ENCODE data around the gene PPIG. TPM values are rescaled to one million over a fixed set of nuclear protein-coding genes. Genes with fewer than 3 reads are reported as not detected.

The PPIG gene
- total and polyA plus RNA-seq, 2 of the 4 experiments (the other 2 are of a cell fraction): 10.4 to 16.7 TPM

GRCh38 chr2:169644173-169644572, 60.0 kb downstream of the PPIG start:
- ATAC-seq (ENCODE audit: low read depth) (no peak), DNase-seq (no peak)
- H3K56ac ChIP-seq (ENCODE audit: extremely low read depth, insufficient read depth, low read length): no peak overlapping the region
- H4K91ac ChIP-seq (ENCODE audit: insufficient read depth, low read depth, low read length): no peak overlapping the region
- dilution Hi-C loops (cut with HindIII; ENCODE audit: low sequenced_read_pairs, unreplicated experiment) (no loop called here), in situ Hi-C loops (cut with MboI; ENCODE audit: low sequenced_read_pairs) (no loop called here), intact Hi-C loops (cut with micrococcal nuclease) (no loop called here)
- H3K27me3 ChIP-seq (ENCODE audit: control insufficient read depth, insufficient read depth, low read length): no peaks in the 10 kb centered on the region
- H4K20me1 ChIP-seq (ENCODE audit: insufficient read depth, low read length): no peaks in the 10 kb centered on the region
- H2BK20ac ChIP-seq (ENCODE audit: low read depth, low read length): no peak overlapping the region
- ChIA-PET CTCF (no interaction called here), POLR2A (ENCODE audit: unreplicated experiment) (no interaction called here)
- H2AFZ ChIP-seq (replicated peaks; ENCODE audit: low read length, poor library complexity): no peak overlapping the region
- no peaks in the 10 kb centered on the region for H3K79me1 ChIP-seq (ENCODE audit: low read depth in 1 of 2, low read length in 2 of 2)
- H3K18ac ChIP-seq (ENCODE audit: low read depth, low read length): no peak overlapping the region
- H3K36me3 ChIP-seq (ENCODE audit: control insufficient read depth, insufficient read depth, low read length): no peaks in the 10 kb centered on the region
- H3K9me3 ChIP-seq (ENCODE audit: control insufficient read depth, insufficient read depth, low read length): no peaks in the 10 kb centered on the region
- no peak overlapping the region for H4K8ac ChIP-seq (ENCODE audit: low read depth in 2 of 2, low read length in 2 of 2)
- H3K23ac ChIP-seq (ENCODE audit: low read depth, low read length): no peak overlapping the region
- H3K9ac ChIP-seq (ENCODE audit: low read depth, low read length): no peak overlapping the region
- H3K4ac ChIP-seq (ENCODE audit: low read depth, low read length): no peak overlapping the region
- no peak for TF ChIP-seq USF2 (IDR thresholded peaks at IDR 0.05; ENCODE audit: low read depth, low read length)
- TF ChIP-seq MAFK (IDR thresholded peaks at IDR 0.05; ENCODE audit: low read depth, low read length): no peak
- no peak for TF ChIP-seq BHLHE40 (IDR thresholded peaks at IDR 0.05; ENCODE audit: low read depth, low read length)
- no peak for TF ChIP-seq FOS (IDR thresholded peaks at IDR 0.05; ENCODE audit: low read depth, low read length)
- no peak for TF ChIP-seq POLR2A (IDR thresholded peaks at IDR 0.05; ENCODE audit: low read depth, low read length)
- no peak for TF ChIP-seq RCOR1 (IDR thresholded peaks at IDR 0.05; ENCODE audit: insufficient replicate concordance, low read length)
- no peak for TF ChIP-seq SMC3 (IDR thresholded peaks at IDR 0.05; ENCODE audit: low read depth, low read length)
- TF ChIP-seq CHD1 (IDR thresholded peaks at IDR 0.05; ENCODE audit: low read depth, low read length): no peak
- TF ChIP-seq RFX5 (IDR thresholded peaks at IDR 0.05; ENCODE audit: low read depth, low read length): no peak
- no peak for TF ChIP-seq CEBPB (IDR thresholded peaks at IDR 0.05; ENCODE audit: low read depth, low read length)
- TF ChIP-seq MAZ (IDR thresholded peaks at IDR 0.05; ENCODE audit: borderline replicate concordance, low read depth, low read length): no peak
- no peak for TF ChIP-seq ELK1 (IDR thresholded peaks at IDR 0.05; ENCODE audit: borderline replicate concordance, low read depth, low read length)
- no peak for TF ChIP-seq RAD21 (IDR thresholded peaks at IDR 0.05; ENCODE audit: low read length)
- TF ChIP-seq MXI1 (IDR thresholded peaks at IDR 0.05; ENCODE audit: borderline replicate concordance, low read depth, low read length): no peak
- no peak for TF ChIP-seq CTCF (conservative IDR thresholded peaks at IDR 0.05; ENCODE audit: low read depth, low read length)
- no peak for TF ChIP-seq NFE2L2 (IDR thresholded peaks at IDR 0.05; ENCODE audit: low read depth, low read length)
- no peak overlapping the region for H2AK5ac ChIP-seq (ENCODE audit: low read depth, low read length)
- H2BK15ac ChIP-seq (ENCODE audit: low read depth, low read length): no peak overlapping the region
- no peak overlapping the region for H3K14ac ChIP-seq (replicated peaks; ENCODE audit: low read depth, low read length)
- no peak overlapping the region for H2BK120ac ChIP-seq (ENCODE audit: low read depth, low read length)
- no TSS peak for BruUV-seq (replicated peaks)
- no peak overlapping the region for H3K4me3 ChIP-seq (ENCODE audit: insufficient read depth, low read depth, low read length)
- no peak overlapping the region for H4K5ac ChIP-seq (ENCODE audit: low read depth, low read length)
- no peaks in the 10 kb centered on the region for H3K4me1 ChIP-seq (ENCODE audit: control insufficient read depth, insufficient read depth, low read length)
- WGBS, 2 experiments (ENCODE audit: extremely low coverage in 2 of 2, insufficient read length in 1 of 2): no CpG with 5 or more reads among the region's 3 CpGs
- H3K27ac ChIP-seq (ENCODE audit: insufficient read depth, low read length): no peak overlapping the region
- H3K4me2 ChIP-seq (ENCODE audit: low read depth, low read length): no peak overlapping the region
- no peaks in the 10 kb centered on the region for H3K9me1 ChIP-seq (ENCODE audit: insufficient read depth, low read length)
- H2AK9ac ChIP-seq (replicated peaks; ENCODE audit: low read depth, low read length, poor library complexity): no peak overlapping the region
- no peak overlapping the region for H2BK5ac ChIP-seq (ENCODE audit: low read depth, low read length, poor library complexity, severe bottlenecking)
